OCI-LY1 (cell line): Measurements from ENCODE around the gene BROX.

Experiments
- H2AFZ ChIP-seq: fragments of 200-600 bp; sonication (generic), shearing (Covaris generic); 2 replicates; pipeline ENCODE4 v1.6.0; 2014; ENCODE audit warnings: antibody characterized with exemption, mild to moderate bottlenecking, low read length
- H3F3A ChIP-seq: fragments of 200-600 bp; sonication (generic), shearing (Covaris generic); 2 replicates; pipeline ENCODE4 v1.6.0; 2014; ENCODE audit warnings: mild to moderate bottlenecking, antibody characterized with exemption, low read length, moderate library complexity; ENCODE audit not compliant: insufficient read depth
- H3K27ac ChIP-seq: fragments of 200-600 bp; sonication (generic); 2 replicates; pipeline ENCODE4 v1.5.1; 2014; ENCODE audit warnings: low read length, mixed run types, mild to moderate bottlenecking, low read depth; ENCODE audit not compliant: poor library complexity, severe bottlenecking
- H3K27me3 ChIP-seq: fragments of 200-600 bp; sonication (generic); 2 replicates; pipeline ENCODE4 v1.6.0; 2014; ENCODE audit warnings: antibody characterized with exemption, mild to moderate bottlenecking, low read length, moderate library complexity; ENCODE audit not compliant: insufficient read depth
- H3K36me3 ChIP-seq: fragments of 200-600 bp; sonication (generic); 2 replicates; pipeline ENCODE4 v1.6.1; 2014; ENCODE audit warnings: mild to moderate bottlenecking, antibody characterized with exemption, low read length, moderate library complexity, mixed read lengths; ENCODE audit not compliant: insufficient read depth
- H3K4me1 ChIP-seq: fragments of 200-600 bp; sonication (generic); 2 replicates; pipeline ENCODE4 v1.5.1; 2014; ENCODE audit warnings: mild to moderate bottlenecking, low read length, moderate library complexity; ENCODE audit not compliant: insufficient read depth, severe bottlenecking
- H3K4me2 ChIP-seq: fragments of 200-600 bp; sonication (generic), shearing (Covaris generic); 2 replicates; pipeline ENCODE4 v1.6.1; 2014; ENCODE audit warnings: low read length
- H3K4me3 ChIP-seq: fragments of 200-600 bp; sonication (generic); 2 replicates; pipeline ENCODE4 v1.5.1; 2014; ENCODE audit warnings: low read length, low read depth, mild to moderate bottlenecking, mixed read lengths; ENCODE audit not compliant: poor library complexity, severe bottlenecking
- H3K79me2 ChIP-seq: fragments of 200-600 bp; shearing (Covaris generic); 2 replicates; pipeline ENCODE4 v1.6.1; 2016; ENCODE audit warnings: mixed run types, low read length, mixed read lengths; ENCODE audit not compliant: insufficient read depth
- H3K9ac ChIP-seq: fragments of 200-600 bp; sonication (generic), shearing (Covaris generic); 2 replicates; pipeline ENCODE4 v1.6.1; 2014; ENCODE audit warnings: mild to moderate bottlenecking, low read length, mixed read lengths
- H3K9me2 ChIP-seq: fragments of 200-600 bp; sonication (generic), shearing (Covaris generic); 2 replicates; pipeline ENCODE4 v1.6.1; 2014; ENCODE audit warnings: low read depth, mild to moderate bottlenecking, low read length, mixed read lengths
- H3K9me3 ChIP-seq: fragments of 200-600 bp; shearing (Covaris generic); 2 replicates; pipeline ENCODE4 v1.6.1; 2014; ENCODE audit warnings: low read length, mixed read lengths
- H4K20me1 ChIP-seq: fragments of 200-600 bp; sonication (generic), shearing (Covaris generic); 2 replicates; pipeline ENCODE4 v1.6.0; 2016; ENCODE audit warnings: mild to moderate bottlenecking, low read length; ENCODE audit not compliant: insufficient read depth
- EZH2 ChIP-seq: fragments of 200-600 bp; sonication (generic), shearing (Covaris generic); IDR thresholded peaks from 2 replicates; pipeline ENCODE4 v1.8.0; 2017; ENCODE audit warnings: borderline replicate concordance, mixed run types, mild to moderate bottlenecking, antibody characterized with exemption, low read length, moderate library complexity, mixed read lengths
- TF ChIP-seq, protein P1 (sequence below): fragments of 200-600 bp; sonication (generic), shearing (Covaris generic); IDR thresholded peaks from 2 replicates; pipeline ENCODE4 v1.5.1; 2017; ENCODE audit warnings: mild to moderate bottlenecking, antibody characterized with exemption, low read length, moderate library complexity, mixed read lengths

The BROX gene

DNA sequence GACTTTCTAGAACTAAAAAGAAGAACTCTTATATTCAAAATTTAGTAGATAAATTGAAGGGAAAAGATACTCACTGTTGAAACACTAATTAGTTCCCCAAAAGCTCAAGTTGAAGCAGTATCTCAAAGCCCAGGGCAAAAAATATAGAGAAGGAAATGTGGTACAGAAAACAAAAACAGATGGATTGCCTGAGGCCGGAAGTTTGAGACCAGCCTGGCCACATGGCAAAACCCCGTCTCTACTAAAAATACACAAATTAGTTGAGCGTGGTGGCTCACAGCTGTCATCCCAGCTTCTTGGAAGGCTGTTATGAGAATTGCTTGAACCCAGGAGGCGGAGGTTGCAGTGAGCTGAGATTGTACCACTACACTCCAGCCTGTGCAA, 60.6 kb downstream of the BROX start:
- H3K9me2 ChIP-seq = no peaks in the 10 kb centered on the region
- H3K79me2 ChIP-seq = no peaks in the 10 kb centered on the region
- H3K4me3 ChIP-seq = no peak overlapping the region
- H3K4me1 ChIP-seq = peaks cover 17% of the 10 kb centered on the region
- no peaks in the 10 kb centered on the region for H3K36me3 ChIP-seq
- TF ChIP-seq EZH2 = no peak
- TF ChIP-seq, protein P1, sequence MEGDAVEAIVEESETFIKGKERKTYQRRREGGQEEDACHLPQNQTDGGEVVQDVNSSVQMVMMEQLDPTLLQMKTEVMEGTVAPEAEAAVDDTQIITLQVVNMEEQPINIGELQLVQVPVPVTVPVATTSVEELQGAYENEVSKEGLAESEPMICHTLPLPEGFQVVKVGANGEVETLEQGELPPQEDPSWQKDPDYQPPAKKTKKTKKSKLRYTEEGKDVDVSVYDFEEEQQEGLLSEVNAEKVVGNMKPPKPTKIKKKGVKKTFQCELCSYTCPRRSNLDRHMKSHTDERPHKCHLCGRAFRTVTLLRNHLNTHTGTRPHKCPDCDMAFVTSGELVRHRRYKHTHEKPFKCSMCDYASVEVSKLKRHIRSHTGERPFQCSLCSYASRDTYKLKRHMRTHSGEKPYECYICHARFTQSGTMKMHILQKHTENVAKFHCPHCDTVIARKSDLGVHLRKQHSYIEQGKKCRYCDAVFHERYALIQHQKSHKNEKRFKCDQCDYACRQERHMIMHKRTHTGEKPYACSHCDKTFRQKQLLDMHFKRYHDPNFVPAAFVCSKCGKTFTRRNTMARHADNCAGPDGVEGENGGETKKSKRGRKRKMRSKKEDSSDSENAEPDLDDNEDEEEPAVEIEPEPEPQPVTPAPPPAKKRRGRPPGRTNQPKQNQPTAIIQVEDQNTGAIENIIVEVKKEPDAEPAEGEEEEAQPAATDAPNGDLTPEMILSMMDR = no peak
- H2AFZ ChIP-seq = no peak overlapping the region
- no peaks in the 10 kb centered on the region for H4K20me1 ChIP-seq
- no peak overlapping the region for H3K4me2 ChIP-seq
- H3F3A ChIP-seq = no peaks in the 10 kb centered on the region; the same call in 1 of the 2 replicates
- H3K27me3 ChIP-seq = no peaks in the 10 kb centered on the region
- peak overlapping the region; percentile 13 for H3K27ac ChIP-seq
- H3K9me3 ChIP-seq = peaks cover 15% of the 10 kb centered on the region
- H3K9ac ChIP-seq = no peak overlapping the region

DNA sequence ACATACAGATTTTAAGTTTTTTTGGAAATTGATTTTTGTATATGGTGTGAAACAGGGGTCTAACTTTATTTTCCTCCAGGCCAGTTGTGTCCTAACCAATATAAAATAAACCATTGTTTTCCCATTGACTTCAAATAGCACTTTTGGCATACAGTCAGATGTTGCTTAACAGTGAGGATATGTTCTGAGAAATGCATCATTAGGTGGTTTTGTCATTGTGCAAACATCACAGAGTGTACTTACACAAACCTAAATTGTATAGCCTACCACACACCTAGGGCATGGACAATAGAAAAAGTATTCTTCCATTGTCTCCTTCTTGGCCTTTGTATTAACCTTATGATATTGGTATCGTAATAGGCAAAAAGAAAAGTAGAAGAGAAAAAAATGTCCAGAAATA, 65.1 kb downstream of the BROX start:
- no peaks in the 10 kb centered on the region; the same call in 1 of the 2 replicates for H3F3A ChIP-seq
- H3K79me2 ChIP-seq = no peaks in the 10 kb centered on the region
- no peaks in the 10 kb centered on the region for H3K9me2 ChIP-seq
- no peaks in the 10 kb centered on the region for H3K9me3 ChIP-seq
- no peak overlapping the region for H2AFZ ChIP-seq
- H3K27me3 ChIP-seq = no peaks in the 10 kb centered on the region
- H3K36me3 ChIP-seq = no peaks in the 10 kb centered on the region
- peaks cover 14% of the 10 kb centered on the region for H3K4me1 ChIP-seq
- TF ChIP-seq, protein P1 = no peak
- no peak for TF ChIP-seq EZH2
- H4K20me1 ChIP-seq = no peaks in the 10 kb centered on the region
- H3K4me3 ChIP-seq = no peak overlapping the region
- no peak overlapping the region for H3K4me2 ChIP-seq
- H3K27ac ChIP-seq = no peak overlapping the region
- no peak overlapping the region for H3K9ac ChIP-seq

DNA sequence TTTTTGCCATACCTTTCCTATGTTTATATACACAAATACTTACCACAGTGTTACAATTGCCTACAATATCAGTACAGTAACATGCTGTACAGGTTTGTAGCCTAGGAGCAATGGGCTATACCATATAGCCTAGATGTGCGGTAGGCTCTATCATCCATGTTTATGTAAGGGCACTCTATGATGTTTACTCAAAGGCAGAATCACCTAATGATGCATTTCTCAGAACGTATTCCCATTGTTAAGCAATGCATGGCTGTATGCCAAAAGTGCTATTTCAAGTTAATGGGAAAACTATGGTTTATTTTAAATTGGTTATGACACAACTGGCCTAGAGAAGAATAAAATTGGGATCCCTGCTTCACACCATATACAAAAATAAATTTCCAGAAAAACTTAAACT, 65.6 kb downstream of the BROX start:
- Histone ChIP-seq H3K4me3 (no peak overlapping the region), H4K20me1 (no peaks in the 10 kb centered on the region), H3K27me3 (no peaks in the 10 kb centered on the region), H2AFZ (no peak overlapping the region), H3K9me3 (no peaks in the 10 kb centered on the region), H3K36me3 (no peaks in the 10 kb centered on the region), H3K4me2 (no peak overlapping the region), H3K4me1 (peaks cover 8% of the 10 kb centered on the region), H3K79me2 (no peaks in the 10 kb centered on the region), H3F3A (no peaks in the 10 kb centered on the region; the same call in 1 of the 2 replicates), H3K27ac (no peak overlapping the region), H3K9ac (no peak overlapping the region), H3K9me2 (no peaks in the 10 kb centered on the region)
- TF ChIP-seq EZH2 = no peak
- TF ChIP-seq, protein P1 = no peak
